Measurements from ENCODE around the gene GOLPH3. TPM values are rescaled to one million over a fixed set of nuclear protein-coding genes. Genes with fewer than 3 reads are reported as not detected.
"Not testable (repeated sequence)": the region's sequence is repeated elsewhere in the genome, so short reads cannot be mapped to it uniquely, and the experiment has no call there.

The GOLPH3 gene
- total RNA-seq, 1 experiment from 2014 or later, result 56.7 TPM

- no peak for DNase-seq (ENCODE audit: low read depth)
Measured at GRCh38 chr5:32135086-32135485, 39.0 kb downstream of the GOLPH3 start.

GRCh38 chr5:32132757-32133156, 41.4 kb downstream of the GOLPH3 start:
- no peak for DNase-seq (ENCODE audit: low read depth)

- no peak for DNase-seq (ENCODE audit: low read depth)
Measured at GRCh38 chr5:32131604-32132003, 42.5 kb downstream of the GOLPH3 start.

GRCh38 chr5:32130865-32131264, 43.3 kb downstream of the GOLPH3 start:
- DNase-seq (ENCODE audit: low read depth), result no peak

GRCh38 chr5:32129074-32129598, 45.0 kb downstream of the GOLPH3 start:
- DNase-seq (ENCODE audit: low read depth), result no peak

GRCh38 chr5:32127711-32128110, 46.4 kb downstream of the GOLPH3 start:
- DNase-seq (ENCODE audit: low read depth), result no peak

GRCh38 chr5:32126691-32127090, 47.4 kb downstream of the GOLPH3 start:
- no peak for DNase-seq (ENCODE audit: low read depth)

- DNase-seq (ENCODE audit: low read depth), result no peak
Measured at GRCh38 chr5:32123889-32124676, 50.0 kb downstream of the GOLPH3 start.

GRCh38 chr5:32123058-32123805, 50.9 kb downstream of the GOLPH3 start:
- no peak for DNase-seq (ENCODE audit: low read depth)

GRCh38 chr5:32118922-32119321, 55.2 kb downstream of the GOLPH3 start:
- not testable (repeated sequence) for DNase-seq (ENCODE audit: low read depth)

GRCh38 chr5:32116574-32117313, 57.4 kb downstream of the GOLPH3 start:
- DNase-seq (ENCODE audit: low read depth), result no peak

- DNase-seq (ENCODE audit: low read depth), result peak; percentile 9
Measured at GRCh38 chr5:32115985-32116384, 58.1 kb downstream of the GOLPH3 start.

- no peak for DNase-seq (ENCODE audit: low read depth)
Measured at GRCh38 chr5:32110111-32110696, 63.9 kb downstream of the GOLPH3 start.

GRCh38 chr5:32109236-32109635, 64.9 kb downstream of the GOLPH3 start:
- no peak for DNase-seq (ENCODE audit: low read depth)

GRCh38 chr5:32108167-32108566, 66.0 kb downstream of the GOLPH3 start:
- no peak for DNase-seq (ENCODE audit: low read depth)

GRCh38 chr5:32107291-32107690, 66.8 kb downstream of the GOLPH3 start:
- DNase-seq (ENCODE audit: low read depth), result no peak

- DNase-seq (ENCODE audit: low read depth), result no peak
Measured at GRCh38 chr5:32103521-32103920, 70.6 kb downstream of the GOLPH3 start.

GRCh38 chr5:32102254-32102986, 71.7 kb downstream of the GOLPH3 start:
- DNase-seq (ENCODE audit: low read depth), result no peak

GRCh38 chr5:32100691-32101302, 73.3 kb downstream of the GOLPH3 start:
- DNase-seq (ENCODE audit: low read depth), result no peak

- DNase-seq (ENCODE audit: low read depth), result no peak
Measured at GRCh38 chr5:32100230-32100629, 73.9 kb downstream of the GOLPH3 start.

Measured in RPMI7951 (cell line).